Tibial nerve (tissue), 4 donors: ENCODE results near the gene ERN1. TPM values are rescaled to one million over a fixed set of nuclear protein-coding genes. Genes with fewer than 3 reads are reported as not detected.

Source experiments
- DNase-seq, 2 donors: peaks; one replicate each; pipeline ENCODE4 v3.0.0-alpha.2; 2019; ENCODE audit warnings: low spot score in 2 of 2
- H3K27ac ChIP-seq, 4 donors: fragments of 200-600 bp; sonication (generic) in 3 of 4; one replicate each; pipeline ENCODE4 v1.5.1; 2017 to 2019; ENCODE audit warnings: mild to moderate bottlenecking in 1 of 4
- H3K27me3 ChIP-seq, 2 donors: fragments of 200-600 bp; sonication (generic) in 1 of 2; one replicate each; pipeline versions ENCODE4 v1.5.1 to v1.6.0; 2017 to 2019
- H3K36me3 ChIP-seq, 3 donors: fragments of 200-600 bp; sonication (generic); one replicate each; pipeline ENCODE4 v1.5.1; 2018 to 2019
- H3K4me1 ChIP-seq, 4 donors: fragments of 200-600 bp; sonication (generic) in 3 of 4; one replicate each; pipeline ENCODE4 v1.5.1; 2017 to 2019
- H3K4me3 ChIP-seq, 4 donors: fragments of 200-600 bp; sonication (generic) in 3 of 4; one replicate each; pipeline ENCODE4 v1.5.1; 2017 to 2019; ENCODE audit warnings: mild to moderate bottlenecking in 1 of 4, moderate library complexity in 1 of 4
- H3K9me3 ChIP-seq, 4 donors: fragments of 200-600 bp; sonication (generic) in 3 of 4; one replicate each; pipeline ENCODE4 v1.5.1; 2017 to 2019
- CTCF ChIP-seq, 5 experiments: fragments of 200-600 bp in 3 of 5; fragments of 450-650 bp in 2 of 5; sonication (generic) in 3 of 5; IDR thresholded peaks; one replicate each; pipeline ENCODE4 v1.5.1; 2016 to 2019; ENCODE audit warnings: antibody characterized with exemption in 5 of 5, mild to moderate bottlenecking in 3 of 5, moderate library complexity in 2 of 5
- EP300 ChIP-seq, 2 donors: sonication (generic); formaldehyde crosslinking; IDR thresholded peaks; one replicate each; pipeline ENCODE4 v1.6.1; 2017; ENCODE audit warnings: antibody characterized with exemption in 2 of 2, mild to moderate bottlenecking in 1 of 2
- POLR2A ChIP-seq, 2 donors: fragments of 450-650 bp; IDR thresholded peaks; one replicate each; pipeline ENCODE4 v1.6.1; 2017; ENCODE audit warnings: antibody characterized with exemption in 2 of 2, mild to moderate bottlenecking in 2 of 2, moderate library complexity in 2 of 2
- WGBS, 2 donors: methylation state at CpG; one replicate each; pipeline ENCODE4 v1.1.5; 2018; 5-methylcytosine and 5-hydroxymethylcytosine counted together
- total RNA-seq, 4 donors: library from RNA; depleted of rRNA; stranded (reverse); fragments of >200 nt; gene quantifications; one replicate each; pipeline ENCODE4 v1.1.0, GENCODE V29; 2016

ERN1 gene
- total RNA-seq, 4 donors from 2014 or later: 8.7 to 17.7 (median 13.5) TPM

- 76 to 91% methylated on average over 5 of the region's 5 CpGs for WGBS, 2 donors
- TF ChIP-seq EP300 (IDR thresholded peaks at IDR 0.05): peak in 1 of 2 donors; percentile 71
- TF ChIP-seq CTCF (IDR thresholded peaks at IDR 0.05): no peak
- no peak for TF ChIP-seq POLR2A (IDR thresholded peaks at IDR 0.05)
- Histone ChIP-seq H3K9me3 (no peaks in the 10 kb centered on the region), H3K4me1 (peaks cover 0 to 35% (median 12%) of the 10 kb centered on the region in 4 donors), H3K27ac (peak overlapping the region in 2 of 4 donors; percentile 26 to 48), H3K4me3 (no peak overlapping the region), H3K27me3 (no peaks in the 10 kb centered on the region), H3K36me3 (peaks cover 0 to 41% (median 0%) of the 10 kb centered on the region in 3 donors)
- DNase-seq: peak in 1 of 2 donors; percentile 40
Observed at GRCh38 chr17:64150237-64151015, 20.5 kb upstream of the ERN1 start.

GRCh38 chr17:64149196-64149595, 19.3 kb upstream of the ERN1 start:
- Histone ChIP-seq H3K27me3 (no peaks in the 10 kb centered on the region), H3K4me1 (peaks cover 0 to 29% (median 4%) of the 10 kb centered on the region in 4 donors), H3K4me3 (no peak overlapping the region), H3K36me3 (peaks cover 0 to 41% (median 0%) of the 10 kb centered on the region in 3 donors), H3K9me3 (no peaks in the 10 kb centered on the region), H3K27ac (no peak overlapping the region)
- DNase-seq: no peak
- TF ChIP-seq POLR2A (IDR thresholded peaks at IDR 0.05) (no peak), EP300 (IDR thresholded peaks at IDR 0.05) (no peak), CTCF (IDR thresholded peaks at IDR 0.05) (no peak)
- 96 to 97% methylated on average over 6 of the region's 6 CpGs for WGBS, 2 donors

- 75 to 80% methylated on average over 4 of the region's 4 CpGs for WGBS, 2 donors
- no peaks in the 10 kb centered on the region for H3K9me3 ChIP-seq
- H3K4me1 ChIP-seq: peaks cover 0 to 25% (median 4%) of the 10 kb centered on the region in 4 donors
- peak overlapping the region in 2 of 4 donors; percentile 94 to 97 for H3K27ac ChIP-seq
- no peak for TF ChIP-seq POLR2A (IDR thresholded peaks at IDR 0.05)
- TF ChIP-seq CTCF (IDR thresholded peaks at IDR 0.05): peak in 1 of 5 experiments; percentile 18
- DNase-seq: no peak
- H3K27me3 ChIP-seq: no peaks in the 10 kb centered on the region
- no peak overlapping the region for H3K4me3 ChIP-seq
- H3K36me3 ChIP-seq: peaks cover 0 to 41% (median 0%) of the 10 kb centered on the region in 3 donors
Observed at GRCh38 chr17:64148699-64149098, 18.8 kb upstream of the ERN1 start.

GRCh38 chr17:64148017-64148631, 18.2 kb upstream of the ERN1 start:
- H3K4me3 ChIP-seq: no peak overlapping the region
- H3K9me3 ChIP-seq: no peaks in the 10 kb centered on the region
- H3K27ac ChIP-seq: peak overlapping the region in 2 of 4 donors; percentile 94 to 97
- no peak for TF ChIP-seq CTCF (IDR thresholded peaks at IDR 0.05)
- TF ChIP-seq POLR2A (IDR thresholded peaks at IDR 0.05): no peak
- no peak for TF ChIP-seq EP300 (IDR thresholded peaks at IDR 0.05)
- H3K4me1 ChIP-seq: peaks cover 0 to 25% (median 4%) of the 10 kb centered on the region in 4 donors
- peaks cover 0 to 39% (median 0%) of the 10 kb centered on the region in 3 donors for H3K36me3 ChIP-seq
- 64 to 73% methylated on average over 8 of the region's 8 CpGs for WGBS, 2 donors
- DNase-seq: no peak
- H3K27me3 ChIP-seq: no peaks in the 10 kb centered on the region
